Stimulated activated naive CD4-positive, alpha-beta T cell (primary cell): ENCODE measurements around the gene CDC25B.

Experiments used
- DNase-seq, 6 experiments: peaks; one replicate each; lab custom pipeline; 2025; lab: John Stamatoyannopoulos, UW

CDC25B gene

DNA sequence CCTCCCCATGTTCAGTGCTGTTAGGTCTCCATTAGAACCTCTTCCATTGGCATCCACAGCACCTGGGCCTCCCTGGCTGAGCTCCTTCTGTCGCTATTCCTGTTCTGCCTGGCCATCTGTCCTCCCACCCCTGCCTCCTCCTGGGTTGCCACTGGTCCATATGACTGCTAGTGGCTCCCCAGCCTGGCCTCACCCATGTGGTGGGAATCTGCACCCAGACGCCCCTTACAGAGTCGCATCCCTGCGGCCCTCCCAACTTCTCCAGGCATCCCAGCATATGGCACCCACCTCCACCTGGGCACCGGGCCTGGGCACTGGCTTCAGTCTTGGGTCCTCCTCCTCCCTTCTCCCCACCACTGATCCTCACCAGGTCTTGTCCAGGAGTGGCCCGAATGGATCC is 7.7 kb downstream of the CDC25B start:
- no peak for DNase-seq

- no peak for DNase-seq
These were observed 8.2 kb downstream of the CDC25B start for GRCh38 chr20:3804254-3804751.

DNA sequence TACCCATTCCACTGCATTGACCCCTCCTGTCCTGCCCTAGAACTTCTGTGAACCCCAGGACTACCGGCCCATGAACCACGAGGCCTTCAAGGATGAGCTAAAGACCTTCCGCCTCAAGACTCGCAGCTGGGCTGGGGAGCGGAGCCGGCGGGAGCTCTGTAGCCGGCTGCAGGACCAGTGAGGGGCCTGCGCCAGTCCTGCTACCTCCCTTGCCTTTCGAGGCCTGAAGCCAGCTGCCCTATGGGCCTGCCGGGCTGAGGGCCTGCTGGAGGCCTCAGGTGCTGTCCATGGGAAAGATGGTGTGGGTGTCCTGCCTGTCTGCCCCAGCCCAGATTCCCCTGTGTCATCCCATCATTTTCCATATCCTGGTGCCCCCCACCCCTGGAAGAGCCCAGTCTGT is 8.7 kb downstream of the CDC25B start:
- no peak for DNase-seq

GRCh38 chr20:3808544-3808943 is 12.4 kb downstream of the CDC25B start:
- DNase-seq = no peak

DNA sequence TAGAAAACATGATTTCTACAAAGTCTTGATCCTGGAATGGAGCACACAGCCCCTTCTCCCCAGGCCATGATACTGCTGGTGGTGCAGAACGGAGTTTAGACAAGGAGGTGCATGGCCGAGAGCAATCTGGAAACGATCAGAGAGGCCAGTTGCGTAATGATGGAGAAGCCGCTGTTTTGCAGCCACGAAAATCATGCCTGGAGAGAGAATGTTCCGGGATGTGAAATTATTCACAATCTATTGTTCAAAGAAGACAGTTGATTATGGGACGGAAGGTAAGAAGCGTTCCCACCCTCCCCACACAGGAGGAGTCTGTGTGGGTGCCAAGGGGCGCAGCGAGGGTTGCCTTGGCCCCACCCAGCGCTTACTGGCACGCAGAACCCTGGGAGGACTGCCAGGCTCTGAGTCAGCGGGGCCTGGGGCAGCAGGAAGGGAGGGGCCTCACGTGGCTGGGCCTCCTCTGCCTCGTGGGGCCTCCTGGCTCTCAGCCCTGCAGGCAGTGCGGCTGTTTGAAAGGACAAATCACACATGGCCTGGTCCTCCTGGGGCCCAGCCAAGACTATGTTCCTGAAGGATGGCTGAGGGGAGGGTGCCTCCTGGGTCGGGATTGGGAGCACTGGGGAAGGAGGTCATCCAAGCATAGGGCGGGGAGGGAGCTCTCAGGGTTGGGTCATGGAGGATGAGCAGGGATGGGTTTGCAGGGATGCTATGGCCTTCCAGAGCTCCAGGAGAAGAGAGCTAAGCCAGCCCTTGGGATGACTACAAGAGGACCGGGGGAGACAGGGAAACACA is 15.6 kb downstream of the CDC25B start:
- peak; percentile 82 to 91 (median 88) for DNase-seq

DNA sequence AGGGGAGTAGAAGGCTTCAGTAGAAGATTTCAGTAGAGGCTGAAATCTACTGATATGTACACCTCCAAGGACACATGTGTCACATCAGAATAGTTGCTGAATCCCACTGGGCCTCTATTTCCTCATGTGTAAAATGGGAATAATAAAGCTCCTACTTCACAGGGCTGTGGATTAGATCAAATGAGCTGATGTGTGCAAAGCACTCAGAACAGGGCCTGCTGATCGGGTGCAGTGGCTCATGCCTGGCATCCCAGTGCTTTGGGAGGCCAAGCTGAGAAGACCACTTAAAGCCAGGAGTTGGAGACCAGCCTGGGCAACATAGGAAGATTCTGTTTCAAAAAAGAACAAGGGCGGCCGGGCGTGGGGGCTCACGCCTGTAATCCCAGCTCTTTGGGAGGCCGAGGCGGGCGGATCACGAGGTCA is 16.2 kb downstream of the CDC25B start:
- no peak for DNase-seq

- peak in 2 of 6 experiments; percentile 6 to 26 for DNase-seq
These were observed 17.1 kb downstream of the CDC25B start for GRCh38 chr20:3812975-3813847.

- peak in 2 of 6 experiments; percentile 15 to 26 for DNase-seq
These were observed 17.9 kb downstream of the CDC25B start for GRCh38 chr20:3813848-3814581.

GRCh38 chr20:3814928-3815495 is 18.9 kb downstream of the CDC25B start:
- DNase-seq = no peak

GRCh38 chr20:3815703-3816315 is 19.7 kb downstream of the CDC25B start:
- DNase-seq = peak in 2 of 6 experiments; percentile 22 to 35

DNA sequence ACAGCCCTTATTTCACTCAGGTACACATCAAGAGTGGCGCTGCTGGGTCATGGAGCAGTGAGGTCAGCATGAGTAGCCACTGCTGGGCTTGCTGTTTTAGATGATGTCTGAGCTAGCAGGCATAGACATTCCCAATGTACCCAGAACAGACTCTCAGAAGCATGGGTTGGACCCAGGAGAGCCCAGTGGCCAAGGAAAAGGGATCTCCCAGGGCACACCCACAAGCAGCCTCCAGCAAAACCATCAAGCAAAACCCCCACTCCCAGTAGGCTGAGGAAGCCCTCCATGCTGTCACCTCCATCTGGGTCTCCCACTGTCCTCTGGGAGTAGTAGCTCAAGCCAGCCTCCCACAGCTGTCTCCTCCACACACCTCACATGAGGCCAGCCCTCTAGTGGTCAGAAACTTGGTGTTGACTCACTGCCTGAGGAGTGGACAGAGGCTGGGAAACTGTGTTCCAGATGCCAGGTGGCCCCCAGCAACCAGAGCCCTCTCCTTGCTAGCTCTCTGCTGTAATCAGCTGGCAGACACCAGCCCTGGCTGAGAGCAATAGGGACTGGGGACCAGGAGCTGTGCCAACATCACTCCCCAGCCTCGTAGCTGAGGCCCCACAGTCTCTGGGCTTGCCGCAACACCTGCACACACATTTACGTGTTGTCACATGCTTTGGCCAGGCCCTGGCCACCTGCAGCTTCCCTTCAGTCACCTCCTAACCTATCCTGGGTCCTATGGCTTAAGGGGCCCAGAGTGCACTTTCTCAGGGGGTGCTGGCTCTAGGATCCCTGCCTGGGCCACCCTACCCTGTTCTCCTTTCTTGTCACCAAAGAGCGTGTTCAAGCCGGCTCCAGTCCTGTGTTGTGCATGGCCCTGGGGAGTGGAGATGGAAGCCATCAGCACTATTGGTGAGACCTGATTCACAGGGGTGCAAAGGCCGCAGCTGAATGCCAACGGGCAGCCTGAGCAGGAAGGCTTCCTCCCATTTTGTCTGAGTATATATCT is 22.3 kb downstream of the CDC25B start:
- no peak for DNase-seq

- DNase-seq = peak in 1 of 6 experiments; percentile 29
These were observed 23.4 kb downstream of the CDC25B start for GRCh38 chr20:3819411-3820047.

DNA sequence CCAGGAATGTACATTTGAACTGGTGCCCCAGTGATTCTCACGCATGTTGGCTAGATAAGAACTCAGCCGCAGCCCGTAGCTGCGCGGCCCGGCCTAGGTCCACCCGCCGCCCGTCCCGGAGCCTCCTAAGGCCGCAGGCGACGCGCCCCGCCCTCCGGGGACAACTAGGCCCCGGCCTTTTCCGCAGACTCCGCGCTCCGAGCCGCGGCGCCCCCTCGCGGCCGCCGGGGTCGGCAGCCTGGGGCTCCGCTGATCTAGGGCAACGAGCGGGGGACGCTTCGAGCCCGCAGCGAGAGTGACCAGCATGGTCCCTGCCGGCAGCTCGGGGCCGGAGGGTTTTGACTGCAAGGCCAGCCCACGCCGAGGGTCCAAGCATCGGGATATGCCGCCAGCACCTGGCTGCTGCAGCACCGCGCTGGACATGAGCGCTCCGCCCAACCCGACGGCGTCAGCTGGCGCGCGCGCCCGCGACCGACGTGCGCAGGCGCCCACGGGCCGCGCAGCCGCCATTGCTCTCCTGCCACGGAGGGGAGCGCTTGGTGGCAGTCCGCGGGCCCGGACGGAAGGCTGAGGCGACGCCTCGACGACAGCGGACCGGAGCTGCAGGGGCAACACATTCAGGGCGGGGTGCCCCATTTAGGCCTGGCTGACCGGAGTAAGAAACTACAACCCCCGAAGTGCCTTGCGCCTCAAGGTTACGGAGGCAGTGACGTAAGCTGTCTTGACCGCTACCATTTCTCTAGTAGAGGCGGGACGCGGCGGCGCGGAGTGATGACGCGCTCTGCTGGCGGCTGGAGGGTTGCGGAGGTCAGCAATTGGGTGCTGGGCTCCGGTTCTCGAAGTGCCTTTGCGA is 24.2 kb downstream of the CDC25B start, which contains the start of gene AP5S1:
Gene AP5S1, plus strand, starts transcription at position 500 of the 853 bp plus-strand sequence. CDS start 1,571 bp downstream, outside the sequence.
- DNase-seq = peak; percentile 83 to 98 (median 90)

DNA sequence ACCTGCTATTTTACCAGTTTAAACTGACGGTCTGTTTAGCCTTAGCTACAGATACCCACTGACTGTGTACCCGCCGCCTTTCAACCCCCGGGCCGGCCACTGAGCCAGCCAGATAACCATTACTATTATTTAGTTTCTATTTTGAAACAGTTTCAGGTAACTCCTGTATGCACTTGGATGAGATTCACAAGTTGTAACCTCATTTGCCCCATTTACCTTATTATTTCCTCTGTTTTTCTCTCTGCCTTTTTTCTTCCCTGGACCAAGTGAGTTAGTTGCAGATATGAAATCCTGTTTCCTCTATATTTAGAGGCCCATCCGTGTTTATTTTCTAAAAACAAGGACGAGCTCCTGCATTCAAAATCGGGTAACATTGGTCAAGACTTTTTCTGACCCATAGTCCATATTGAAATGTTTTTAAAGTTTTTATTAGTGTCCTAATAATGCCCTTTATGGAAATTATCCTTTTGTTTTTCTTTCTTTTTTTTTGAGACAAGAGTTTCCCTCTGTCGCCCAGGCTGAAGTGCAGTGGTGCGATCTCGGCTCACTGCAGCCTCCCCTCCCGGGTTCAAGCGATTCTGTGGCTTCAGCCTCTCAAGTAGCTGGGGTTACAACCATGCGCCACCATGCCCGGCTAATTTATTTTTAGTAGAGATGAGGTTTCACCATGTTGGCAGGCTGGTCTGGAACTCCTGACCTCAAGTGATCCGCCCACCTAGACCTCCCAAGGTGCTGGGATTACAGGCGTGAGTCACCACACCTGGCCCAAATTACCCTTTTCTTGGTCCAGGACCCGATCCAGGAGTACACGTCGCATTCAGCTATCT is 25.0 kb downstream of the CDC25B start:
- DNase-seq = no peak

GRCh38 chr20:3821996-3822395 is 25.9 kb downstream of the CDC25B start:
- no peak for DNase-seq

GRCh38 chr20:3823881-3824280 is 27.8 kb downstream of the CDC25B start:
- DNase-seq = no peak

DNA sequence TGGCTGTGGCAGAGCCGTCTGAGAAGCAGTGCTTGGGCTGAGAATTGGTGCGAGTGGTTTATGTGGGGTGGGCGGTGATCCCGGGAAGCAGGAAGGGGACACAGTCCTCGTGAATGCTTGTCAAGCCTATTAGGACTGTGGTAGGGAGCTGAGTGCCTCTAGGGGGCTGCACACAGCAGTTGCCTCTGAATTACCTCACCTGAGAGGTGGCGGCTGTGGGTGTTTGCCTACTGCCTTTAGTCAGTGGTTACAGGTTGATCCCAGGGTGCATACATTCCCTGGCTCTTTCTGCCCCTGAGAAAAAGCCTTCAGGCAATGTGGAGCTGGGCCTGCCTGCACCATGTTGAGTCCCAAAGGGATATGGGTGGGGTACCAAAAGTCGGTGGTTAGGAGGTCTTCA is 29.4 kb downstream of the CDC25B start:
- no peak for DNase-seq
